GM18861 (cell line): ENCODE results near the gene SYT7.

Source experiments
- ATAC-seq: cut with Tn5 transposase; IDR thresholded peaks from one replicate; pipeline ENCODE4 v1.9.1; 2021; ENCODE audit not compliant: unreplicated experiment

Gene SYT7

DNA sequence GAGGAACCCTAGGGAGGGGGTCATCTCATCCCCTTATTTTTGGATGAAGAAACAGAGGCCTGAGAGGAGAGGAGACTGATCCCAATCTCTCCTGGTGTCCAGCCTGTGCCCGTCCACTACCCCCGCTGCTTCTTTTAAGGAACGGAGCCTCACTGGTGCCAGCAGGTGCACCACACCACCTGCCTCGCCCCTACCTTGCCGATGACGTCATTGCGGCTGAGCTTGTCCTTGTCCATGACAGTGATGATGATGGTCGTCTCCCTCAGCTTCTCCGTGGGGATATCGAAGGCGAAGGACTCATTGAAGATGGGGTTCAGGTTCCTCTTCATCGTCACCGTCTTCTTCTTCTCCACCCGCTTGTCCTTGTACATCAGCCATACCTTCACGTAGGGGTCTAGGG, 58.0 kb downstream of the SYT7 start:
- no peak for ATAC-seq

DNA sequence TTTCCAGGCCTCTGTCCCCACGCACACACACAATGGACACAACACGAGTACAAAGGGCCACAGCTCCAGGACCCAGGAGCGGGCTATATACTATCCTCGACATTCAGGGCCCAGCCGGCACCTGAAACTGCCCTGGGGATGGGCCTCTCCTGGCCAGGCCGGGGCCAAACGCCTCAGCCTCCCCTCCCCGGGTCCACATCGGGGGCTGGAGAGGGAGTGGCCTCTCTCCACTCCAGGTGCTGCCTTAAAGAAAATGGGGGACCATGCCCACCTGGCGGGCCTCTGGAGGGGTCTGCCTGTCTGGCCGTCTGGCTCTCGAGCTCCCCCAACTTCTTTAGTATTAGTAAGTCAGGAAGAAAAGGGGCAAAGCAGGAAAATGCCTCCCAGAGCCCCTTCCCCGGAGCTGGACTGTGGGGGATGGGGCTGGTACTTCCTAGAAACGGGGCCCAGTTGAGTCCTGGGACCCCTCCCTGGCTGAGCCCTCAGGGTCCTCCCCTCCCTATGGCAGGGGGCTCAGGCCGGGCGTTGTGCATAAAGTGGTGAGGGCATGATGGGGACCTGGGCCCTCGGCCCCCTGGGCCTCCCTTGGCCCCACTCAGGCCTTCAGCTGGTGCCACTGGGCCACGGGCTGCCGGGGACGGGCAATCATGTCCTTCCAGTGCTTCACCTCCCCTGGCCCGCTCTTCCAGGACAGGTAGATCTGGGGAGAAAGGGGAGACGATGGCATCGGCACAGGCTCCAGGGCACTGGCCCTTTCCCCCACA, 62.7 kb downstream of the SYT7 start:
- no peak for ATAC-seq

DNA sequence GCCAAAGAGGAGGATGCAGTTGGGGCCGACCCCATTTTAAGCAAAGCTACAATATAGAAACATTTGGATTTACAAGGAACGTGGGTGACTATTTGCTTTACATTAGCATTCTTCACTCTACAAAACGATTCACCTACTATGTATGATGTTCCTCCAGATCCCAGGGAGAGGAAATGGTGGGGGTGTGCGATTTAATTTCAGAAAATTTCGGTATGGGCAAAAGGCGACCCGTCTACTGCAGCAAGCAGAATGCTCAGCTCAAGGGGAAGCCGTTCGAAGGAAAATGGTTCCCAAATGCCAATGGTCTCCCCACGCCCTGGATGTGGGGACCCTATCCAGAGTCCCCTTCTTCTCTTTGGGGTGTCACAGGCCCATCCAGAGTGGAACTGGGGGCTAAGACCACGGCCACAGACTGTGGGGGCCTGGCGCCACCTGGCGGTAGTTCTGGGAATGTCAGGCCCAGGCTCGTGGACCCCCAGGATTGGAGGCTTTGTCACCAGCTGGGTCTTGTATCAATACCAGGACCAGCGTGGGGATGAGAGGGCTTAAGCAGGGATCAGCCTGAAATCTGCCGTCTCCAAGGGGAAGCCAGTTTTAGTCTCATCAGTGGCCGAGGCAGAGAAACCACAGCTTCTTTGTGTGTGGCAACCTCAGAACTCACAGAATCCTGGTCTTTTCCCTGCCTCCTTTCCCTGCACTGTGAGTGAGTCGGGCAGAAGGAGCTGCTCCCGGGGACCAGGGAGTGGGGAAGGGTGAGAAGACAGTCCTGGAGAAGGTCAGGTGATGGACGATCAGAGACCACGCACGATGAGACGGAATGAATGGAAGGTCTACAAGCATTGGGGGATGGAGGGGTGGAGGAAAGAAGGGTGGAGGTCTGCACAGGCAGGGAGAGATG, 64.0 kb downstream of the SYT7 start:
- no peak for ATAC-seq

DNA sequence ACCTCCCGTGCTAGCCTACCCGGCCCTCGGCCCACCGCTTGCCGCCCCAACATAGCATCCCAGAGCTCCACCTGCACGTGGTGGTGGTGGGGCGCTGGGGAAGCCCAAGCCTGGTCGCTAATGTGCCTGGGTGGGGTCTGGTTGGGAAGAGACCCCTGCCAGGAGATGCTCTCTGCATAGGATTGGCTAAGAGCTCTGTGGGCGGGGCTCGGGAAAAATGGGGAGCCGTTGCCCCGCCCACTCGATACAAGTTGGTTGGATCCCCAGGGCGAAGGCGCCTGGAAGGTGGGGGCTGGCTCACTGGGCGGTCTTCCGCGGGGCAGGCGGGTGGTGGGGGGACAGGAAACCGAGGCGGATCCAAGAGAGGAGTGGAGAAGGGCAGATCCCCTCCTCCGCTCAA, 64.7 kb downstream of the SYT7 start:
- no peak for ATAC-seq

DNA sequence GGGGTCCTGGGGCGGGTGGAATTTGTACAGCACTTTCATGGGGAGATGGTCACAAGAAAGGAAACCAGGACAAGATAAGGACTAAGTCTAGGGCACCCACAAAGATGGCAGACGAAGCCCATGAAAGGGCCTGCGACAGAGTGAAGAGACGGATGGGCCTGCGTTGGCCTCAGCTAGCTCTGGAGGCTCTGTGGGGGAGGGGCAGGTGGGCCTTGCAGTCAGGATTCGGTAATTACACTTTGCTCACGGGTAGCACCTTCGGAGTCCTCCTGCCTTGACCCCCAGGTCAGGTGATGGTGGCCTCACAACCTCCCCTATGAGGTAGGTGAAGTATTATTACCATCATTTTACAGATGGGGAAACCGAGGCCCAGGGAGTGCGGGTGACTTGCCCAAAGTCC, 65.2 kb downstream of the SYT7 start:
- ATAC-seq = no peak

DNA sequence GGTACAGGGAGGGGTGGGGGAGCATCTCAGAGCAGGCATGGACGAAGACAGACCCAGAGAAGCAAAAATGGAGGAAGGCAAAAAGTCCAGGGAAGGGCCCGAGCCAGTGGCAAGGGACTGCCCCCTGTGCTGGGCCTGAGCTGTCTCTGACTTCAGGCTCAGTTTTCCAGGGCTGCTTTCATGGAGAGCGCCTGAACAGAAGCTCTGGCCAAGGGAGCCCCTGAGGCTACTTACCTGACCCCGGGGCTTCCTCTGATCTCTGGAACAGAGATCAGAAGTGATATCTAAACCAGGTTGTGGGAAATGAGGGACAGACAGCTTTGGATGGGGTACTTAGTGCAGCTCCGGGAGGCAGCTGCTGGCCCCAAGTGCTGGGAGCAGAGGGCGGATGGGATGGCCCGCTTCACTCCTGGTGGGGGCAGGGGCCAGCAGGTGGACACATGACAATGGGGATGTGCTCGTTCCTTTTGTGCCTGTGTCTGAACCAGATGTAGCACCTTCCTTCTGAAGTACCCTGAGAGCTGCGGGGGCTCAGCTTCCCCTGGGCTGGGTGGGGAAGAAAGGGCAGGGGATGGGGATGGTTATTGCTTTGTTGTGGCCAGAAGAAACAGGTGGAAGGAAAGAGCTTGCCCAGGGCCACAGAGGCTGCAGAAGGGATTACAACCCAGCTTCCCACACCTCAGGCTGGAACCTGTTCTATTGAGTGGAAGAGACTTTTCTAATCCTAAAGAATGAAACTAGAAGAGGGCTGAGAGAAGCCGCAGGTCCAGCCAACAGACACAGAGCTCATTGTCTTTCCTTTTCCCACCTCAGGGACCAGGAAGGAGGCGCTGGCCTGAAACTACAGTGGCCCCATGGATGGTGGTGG, 66.6 kb downstream of the SYT7 start:
- no peak for ATAC-seq

DNA sequence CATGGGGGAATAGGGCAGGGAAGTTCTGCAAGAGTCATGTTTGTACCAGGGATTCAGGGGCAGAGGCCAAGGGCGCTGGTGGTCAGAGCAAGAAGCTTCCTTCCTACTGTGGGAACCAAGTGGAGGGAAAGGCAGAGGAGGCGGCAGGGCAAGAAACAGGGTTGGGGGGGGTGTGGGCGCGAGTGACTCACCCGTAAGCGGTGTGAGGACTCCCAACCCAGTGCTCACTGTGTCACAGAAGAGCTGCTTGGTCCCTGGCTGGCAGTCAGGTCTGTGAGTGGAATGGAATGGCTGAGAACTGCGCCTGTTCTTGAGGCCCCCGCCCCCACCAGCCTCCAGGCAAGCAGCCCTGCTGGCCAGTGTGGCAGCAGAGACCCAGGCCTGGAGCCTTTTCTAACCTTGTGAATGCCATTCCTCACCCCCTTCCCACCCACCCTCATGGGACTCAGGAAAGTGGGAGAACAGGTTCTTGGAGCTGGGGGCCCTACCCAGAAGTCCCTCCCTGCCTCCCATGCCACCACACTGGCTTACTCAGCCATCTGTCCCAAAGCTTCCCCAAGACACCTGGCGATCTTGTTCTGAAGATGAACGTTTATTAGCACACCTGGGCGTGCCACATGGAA, 67.6 kb downstream of the SYT7 start:
- ATAC-seq = no peak

DNA sequence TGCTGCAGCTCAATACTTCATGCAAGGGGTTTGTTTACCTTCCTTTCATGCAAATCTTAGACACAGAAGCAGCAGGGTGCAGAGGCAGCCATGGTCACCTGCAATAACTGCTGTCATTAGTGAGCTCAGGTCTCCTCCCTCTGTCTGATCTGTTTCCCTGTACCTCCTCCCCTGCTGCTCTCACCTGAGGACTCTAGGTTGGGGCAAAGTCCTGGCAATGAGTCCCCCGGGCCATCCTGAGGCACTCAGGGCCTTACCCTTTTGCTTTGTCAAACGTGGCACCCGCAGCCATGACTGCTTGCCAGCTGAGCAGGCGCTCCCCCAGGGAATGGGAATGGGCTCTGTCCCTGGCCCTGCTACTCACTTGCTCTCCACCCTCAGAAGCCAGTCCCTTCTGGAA, 68.4 kb downstream of the SYT7 start:
- no peak for ATAC-seq

DNA sequence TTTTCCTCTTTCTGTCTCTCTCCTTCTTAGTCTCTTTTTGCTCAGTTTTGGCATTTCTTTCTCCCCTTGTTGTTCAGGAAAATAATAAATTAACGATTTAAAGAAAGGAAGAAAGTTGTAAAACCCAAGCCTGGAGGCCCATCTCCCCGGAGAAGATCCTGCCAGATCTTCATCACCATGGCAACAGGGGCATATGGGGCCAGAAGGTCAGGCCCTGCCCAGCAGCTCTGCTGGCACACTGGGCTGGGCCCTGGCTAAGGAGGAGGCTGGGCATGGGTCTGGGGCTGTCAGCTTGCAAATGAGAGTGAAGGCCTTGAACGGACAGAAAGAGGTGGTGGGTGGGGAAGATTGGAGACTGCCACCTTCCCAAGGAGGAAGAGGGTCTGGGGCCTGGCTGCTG, 69.5 kb downstream of the SYT7 start:
- no peak for ATAC-seq

DNA sequence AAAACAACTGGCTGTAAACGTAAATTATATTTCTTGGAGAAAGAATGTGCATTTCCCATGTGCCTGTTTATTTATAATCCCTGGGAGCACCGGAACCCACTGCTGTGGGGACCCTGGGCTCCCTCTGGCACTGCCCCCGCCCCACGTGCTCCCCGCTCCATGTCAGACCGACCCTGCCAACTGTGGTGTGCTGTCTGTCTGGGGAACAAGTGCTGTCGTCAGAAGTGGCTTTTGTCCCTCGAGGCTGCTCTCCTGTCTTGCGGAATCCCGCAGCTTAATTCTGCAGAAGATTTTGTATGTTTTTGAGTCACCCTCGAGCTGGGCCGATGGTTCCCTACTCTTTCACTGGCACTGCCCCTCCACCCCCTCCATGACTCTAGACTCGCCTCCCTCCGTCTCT, 69.9 kb downstream of the SYT7 start:
- ATAC-seq = no peak

DNA sequence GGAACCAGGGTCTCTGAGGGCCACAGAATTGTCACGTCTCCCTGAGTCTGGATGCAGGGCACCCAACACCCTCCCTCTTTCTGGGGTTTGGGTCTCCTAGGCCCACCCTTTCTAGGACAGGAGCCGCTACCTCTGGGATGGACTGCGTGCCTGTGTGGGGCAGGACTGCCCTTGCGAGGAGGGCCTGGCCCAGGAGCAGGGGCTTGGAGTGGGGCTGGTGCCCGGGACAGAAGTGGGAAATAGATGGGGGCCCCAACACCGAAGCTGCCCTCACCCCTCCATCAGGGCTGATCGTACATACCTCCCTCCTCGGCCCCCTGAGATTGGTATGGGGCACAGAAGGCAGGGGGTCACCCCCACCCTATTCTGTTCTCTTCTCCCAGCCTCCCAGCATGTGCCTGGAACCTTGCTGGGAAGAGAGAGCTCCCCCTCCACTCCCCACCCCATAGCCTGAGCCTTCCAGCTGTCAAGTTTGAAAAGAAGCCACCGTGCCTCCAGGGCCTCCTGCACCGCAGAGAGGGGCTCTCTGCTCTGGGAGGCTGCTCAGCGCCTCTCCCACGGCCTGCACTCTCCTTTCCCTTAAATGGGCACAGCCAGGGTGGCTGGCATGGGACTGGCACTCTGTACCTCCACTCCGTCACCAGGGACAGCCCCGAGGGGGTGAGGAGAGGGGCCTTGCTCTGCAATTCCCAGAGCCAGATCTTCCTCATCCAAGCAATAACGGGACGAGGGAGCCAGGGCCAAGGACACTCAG, 70.5 kb downstream of the SYT7 start:
- no peak for ATAC-seq

DNA sequence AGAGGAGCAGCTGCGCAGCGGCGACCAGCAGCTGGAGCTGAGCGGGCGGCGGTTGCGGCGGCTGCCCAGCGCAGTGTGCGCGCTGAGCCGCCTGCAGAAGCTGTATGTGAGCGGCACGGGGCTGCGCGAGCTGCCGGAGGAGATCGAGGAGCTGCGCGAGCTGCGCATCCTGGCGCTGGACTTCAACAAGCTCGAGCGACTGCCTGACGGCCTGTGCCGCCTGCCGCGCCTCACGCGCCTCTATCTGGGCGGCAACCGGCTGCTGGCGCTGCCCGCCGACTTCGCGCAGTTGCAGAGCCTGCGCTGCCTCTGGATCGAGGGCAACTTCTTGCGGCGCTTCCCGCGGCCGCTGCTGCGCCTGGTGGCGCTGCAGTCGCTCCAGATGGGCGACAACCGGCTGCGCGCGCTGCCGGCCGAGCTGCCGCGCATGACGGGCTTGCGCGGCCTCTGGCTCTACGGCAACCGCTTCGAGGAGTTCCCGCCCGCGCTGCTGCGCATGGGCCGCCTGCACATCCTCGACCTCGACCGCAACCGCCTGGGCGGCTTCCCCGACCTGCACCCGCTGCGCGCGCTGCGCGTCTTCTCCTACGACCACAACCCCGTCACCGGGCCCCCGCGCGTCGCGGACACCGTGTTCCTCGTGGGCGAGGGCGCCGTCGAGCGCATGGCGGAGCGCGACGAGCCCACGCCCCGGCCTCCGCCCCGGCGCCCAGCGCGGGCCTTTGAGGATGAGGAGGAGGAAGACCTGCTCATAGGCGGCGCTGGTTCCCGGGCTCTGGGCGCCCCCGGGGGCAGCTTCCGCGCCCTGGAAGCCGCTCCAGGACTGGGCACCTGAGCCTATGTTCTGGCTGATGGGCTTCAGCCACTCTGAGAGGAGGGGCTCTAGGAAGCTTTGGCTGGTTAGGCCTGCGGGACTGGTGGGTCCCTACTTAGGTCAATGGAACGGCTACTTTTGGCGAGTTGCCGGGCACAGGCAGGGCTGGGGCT, 71.5 kb downstream of the SYT7 start:
- peak; percentile 83 for ATAC-seq

DNA sequence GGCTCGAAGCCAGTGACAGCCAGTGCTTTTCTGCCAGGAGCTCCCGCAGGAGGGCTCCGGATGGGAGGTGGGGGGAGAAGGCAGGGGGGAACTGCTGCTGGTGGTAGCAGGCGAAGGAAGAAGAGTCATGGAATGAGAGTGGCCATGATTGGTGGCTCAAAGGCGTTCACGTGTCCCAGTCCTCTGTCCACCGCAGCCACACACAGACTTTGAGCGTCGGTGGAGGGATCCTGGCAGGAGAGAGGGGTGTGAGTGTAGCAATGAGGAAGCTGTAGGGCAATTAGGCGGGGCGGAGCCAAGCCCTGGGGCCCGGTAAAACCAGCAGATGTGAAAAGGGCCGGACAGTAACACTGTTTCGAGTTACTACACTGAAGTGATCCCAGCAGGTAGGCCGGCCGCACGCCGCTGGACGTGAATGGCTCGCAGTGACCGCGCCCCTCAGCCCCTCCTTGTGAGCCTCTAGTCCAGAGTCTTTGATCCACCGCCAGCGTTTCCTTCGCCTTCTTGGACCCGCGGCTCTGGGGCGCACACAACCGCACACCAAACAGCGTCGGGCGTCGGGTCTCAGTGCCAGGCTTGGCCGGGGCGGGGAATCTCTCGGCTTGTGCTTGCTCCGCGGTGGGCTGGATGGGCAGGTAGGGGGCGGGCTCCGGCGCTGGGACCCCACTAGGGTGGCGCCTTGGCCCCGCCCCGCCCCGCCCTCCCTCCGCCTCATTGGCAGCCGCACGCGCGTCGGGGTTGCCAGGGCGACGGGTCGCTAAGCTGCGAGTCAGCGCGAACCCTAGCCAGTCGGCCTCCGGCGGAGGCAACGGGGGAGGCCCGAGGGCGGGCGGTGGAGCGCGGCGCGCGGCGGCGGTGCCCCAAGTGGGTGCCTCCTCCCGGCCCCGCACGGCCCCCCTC, 72.7 kb downstream of the SYT7 start, which contains the start of gene LRRC10B:
Gene LRRC10B (plus strand): TSS at position 788 of the 900 bp plus-strand sequence. CDS start 250 bp downstream, outside the sequence.
- no peak for ATAC-seq

DNA sequence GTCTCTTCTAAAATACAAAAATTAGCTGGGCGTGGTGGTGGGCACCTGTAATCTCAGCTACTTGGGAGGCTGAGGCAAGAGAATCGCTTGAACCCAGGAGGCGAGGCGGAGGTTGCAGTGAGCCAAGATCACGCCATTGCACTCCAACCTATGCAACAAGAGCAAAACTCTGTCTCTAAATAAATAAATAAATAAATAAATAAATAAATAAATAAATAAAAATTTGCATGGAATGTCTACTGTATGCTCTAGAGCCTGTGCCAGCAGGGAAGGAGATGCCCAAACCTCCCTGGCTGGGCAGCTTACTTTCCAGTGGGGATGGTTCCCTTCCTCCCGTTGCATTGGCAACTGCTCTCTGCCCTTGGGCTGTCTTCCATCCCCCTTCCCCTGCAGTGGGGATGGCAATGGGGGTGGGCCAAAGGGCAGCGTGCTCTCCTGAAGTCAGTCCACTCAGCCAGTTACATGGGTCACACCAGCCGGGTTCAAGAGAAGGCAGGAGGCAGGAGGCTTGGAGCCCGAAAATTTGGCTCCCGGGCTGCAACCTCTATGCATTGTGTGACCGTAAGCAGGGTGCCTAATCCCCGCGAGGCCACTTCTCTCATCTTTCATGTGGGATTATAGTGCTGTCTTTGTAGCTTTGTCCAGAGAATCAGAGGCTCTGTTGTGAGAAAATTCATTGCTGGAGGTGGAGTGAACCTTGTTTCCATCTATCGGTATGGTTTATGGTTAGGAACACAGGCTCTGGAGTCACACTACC, 73.7 kb downstream of the SYT7 start:
- no peak for ATAC-seq

DNA sequence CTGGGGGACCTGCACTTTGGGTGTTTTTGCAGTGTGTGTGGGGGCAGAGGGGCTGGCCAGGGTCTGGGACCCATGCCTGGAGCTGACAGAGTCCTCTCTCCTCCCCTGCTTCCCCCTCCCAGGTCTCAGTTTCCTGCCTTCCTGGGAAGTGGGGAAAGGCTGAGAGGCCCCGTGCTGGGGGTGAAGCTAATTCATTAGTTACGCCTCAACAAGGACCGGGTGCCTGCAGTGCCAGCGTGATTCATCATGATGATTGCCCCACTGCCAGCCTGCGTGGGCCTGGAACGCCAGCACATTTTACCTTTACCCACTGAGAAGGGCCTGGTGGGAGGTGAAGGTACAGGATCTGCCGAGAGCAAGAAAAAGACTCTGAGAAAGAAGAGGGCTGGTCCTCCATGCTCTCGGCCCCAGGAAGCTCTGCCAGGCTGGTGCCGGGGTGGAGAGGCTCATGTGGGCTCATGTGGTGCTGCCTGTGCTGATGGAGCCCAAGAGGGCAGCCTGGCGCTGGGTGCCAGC, 75.2 kb downstream of the SYT7 start:
- no peak for ATAC-seq

DNA sequence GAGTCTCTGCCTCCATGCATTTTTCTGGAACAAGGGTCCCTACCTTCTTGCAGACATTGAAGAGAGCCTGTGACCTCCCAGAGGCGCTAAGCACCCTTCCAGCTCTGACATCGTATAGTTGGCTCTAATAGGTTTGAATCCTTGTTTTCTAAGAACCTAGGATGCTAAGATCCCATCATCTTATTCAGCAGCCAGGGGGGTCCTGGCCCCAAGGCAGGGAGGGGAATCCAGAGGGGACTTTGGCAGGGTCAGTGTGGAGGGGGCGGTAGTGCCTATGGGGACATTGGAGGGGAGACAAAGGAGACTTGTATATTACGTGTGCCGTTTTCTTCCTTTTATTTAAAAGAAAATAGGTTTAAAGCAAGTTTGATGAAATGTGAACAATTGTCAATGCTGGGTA, 75.8 kb downstream of the SYT7 start:
- ATAC-seq = no peak
